Uterus (tissue), 4 donors: ENCODE measurements around the gene ZNF462. TPM values are rescaled to one million over a fixed set of nuclear protein-coding genes. Genes with fewer than 3 reads are reported as not detected.

ENCODE experiments used
- DNase-seq, 2 donors: peaks; one replicate each; pipeline ENCODE4 v3.0.0-alpha.2; 2019 to 2020
- H3K27ac ChIP-seq, 2 donors: fragments of 200-600 bp; sonication (generic); 1 replicate in 1 of 2; 2 replicates in 1 of 2; pipeline ENCODE4 v1.5.1; 2016 to 2018
- H3K27me3 ChIP-seq, 2 donors: fragments of 200-600 bp; sonication (generic); one replicate each; pipeline ENCODE4 v1.5.1; 2018 to 2019; ENCODE audit warnings: control low read depth in 1 of 2
- H3K36me3 ChIP-seq, 2 donors: fragments of 200-600 bp; sonication (generic); one replicate each; pipeline ENCODE4 v1.5.1; 2019; ENCODE audit warnings: control low read depth in 1 of 2
- H3K4me1 ChIP-seq, 2 donors: fragments of 200-600 bp; sonication (generic); one replicate each; pipeline ENCODE4 v1.5.1; 2018 to 2019; ENCODE audit warnings: control low read depth in 1 of 2
- H3K4me3 ChIP-seq, 2 donors: fragments of 200-600 bp; sonication (generic); 1 replicate in 1 of 2; 2 replicates in 1 of 2; pipeline ENCODE4 v1.5.1; 2018 to 2019; ENCODE audit warnings: mild to moderate bottlenecking in 1 of 2
- H3K9me3 ChIP-seq, 2 donors: fragments of 200-600 bp; sonication (generic); one replicate each; pipeline ENCODE4 v1.5.1; 2019; ENCODE audit warnings: control low read depth in 1 of 2
- CTCF ChIP-seq, 4 experiments: fragments of 200-600 bp in 2 of 4; fragments of 450-650 bp in 2 of 4; sonication (generic) in 2 of 4; IDR thresholded peaks; one replicate each; pipeline ENCODE4 v1.5.1; 2016 to 2019; ENCODE audit warnings: antibody characterized with exemption in 4 of 4, mild to moderate bottlenecking in 2 of 4, moderate library complexity in 1 of 4
- POLR2A ChIP-seq, 2 donors: fragments of 450-650 bp; IDR thresholded peaks; one replicate each; pipeline ENCODE4 v1.6.1; 2016; ENCODE audit warnings: antibody characterized with exemption in 2 of 2, mild to moderate bottlenecking in 1 of 2, moderate library complexity in 1 of 2
- intact Hi-C: fragments of 100-400 bp; cut with DNase I; formaldehyde crosslinking; loops from one replicate; pipeline ENCODE4 v1.15.1; 2023; ENCODE audit warnings: low total_unique reads
- total RNA-seq, 4 donors: library from RNA; depleted of rRNA in 3 of 4; stranded (reverse); fragments of >200 nt in 3 of 4; gene quantifications; one replicate each; pipeline versions ENCODE4 v1.1.0 to v1.2.4, GENCODE V29; 2014 to 2023
- donor health status: DM: yes; HTN: yes; CAD: no.

ZNF462 gene
- total RNA-seq, 4 donors from 2014 or later: 18.2 to 136 (median 60.1) TPM

GRCh38 chr9:106864373-106865143, 1.6 kb downstream of the ZNF462 start:
- Histone ChIP-seq H3K27ac (peak overlapping the region; percentile 91 to 94), H3K4me1 (peaks cover 4 to 10% of the 10 kb centered on the region in 2 donors), H3K36me3 (no peaks in the 10 kb centered on the region), H3K4me3 (peak overlapping the region; percentile 80), H3K27me3 (no peaks in the 10 kb centered on the region), H3K9me3 (no peaks in the 10 kb centered on the region)
- intact Hi-C loops: no loop called here
- peak; percentile 27 to 38 for DNase-seq
- no peak for TF ChIP-seq POLR2A (IDR thresholded peaks at IDR 0.05)
- no peak for TF ChIP-seq CTCF (IDR thresholded peaks at IDR 0.05)

GRCh38 chr9:106866243-106866642, 3.3 kb downstream of the ZNF462 start:
- intact Hi-C loops: no loop called here

GRCh38 chr9:106867286-106867685, 4.3 kb downstream of the ZNF462 start:
- no peak for DNase-seq
- intact Hi-C loops: no loop called here
- Histone ChIP-seq H3K4me1 (peaks cover 4 to 22% of the 10 kb centered on the region in 2 donors), H3K9me3 (no peaks in the 10 kb centered on the region), H3K27me3 (no peaks in the 10 kb centered on the region), H3K36me3 (no peaks in the 10 kb centered on the region), H3K4me3 (no peak overlapping the region), H3K27ac (peak overlapping the region; percentile 72 to 91)
- TF ChIP-seq POLR2A (IDR thresholded peaks at IDR 0.05) (no peak), CTCF (IDR thresholded peaks at IDR 0.05) (no peak)

More at GRCh38 chr9:106866243-106866642, 3.3 kb downstream of the ZNF462 start:
- peak overlapping the region in 1 of 2 donors; percentile 91 for H3K27ac ChIP-seq
- no peaks in the 10 kb centered on the region for H3K36me3 ChIP-seq
- H3K27me3 ChIP-seq: no peaks in the 10 kb centered on the region
- no peak overlapping the region for H3K4me3 ChIP-seq
- no peak for DNase-seq
- no peaks in the 10 kb centered on the region for H3K9me3 ChIP-seq
- peaks cover 4 to 22% of the 10 kb centered on the region in 2 donors for H3K4me1 ChIP-seq
- no peak for TF ChIP-seq CTCF (IDR thresholded peaks at IDR 0.05)
- no peak for TF ChIP-seq POLR2A (IDR thresholded peaks at IDR 0.05)

GRCh38 chr9:106868087-106868486, 5.1 kb downstream of the ZNF462 start:
- H3K4me3 ChIP-seq: no peak overlapping the region
- peaks cover 4 to 22% of the 10 kb centered on the region in 2 donors for H3K4me1 ChIP-seq
- H3K27me3 ChIP-seq: no peaks in the 10 kb centered on the region
- DNase-seq: no peak
- TF ChIP-seq CTCF (IDR thresholded peaks at IDR 0.05) (no peak), POLR2A (IDR thresholded peaks at IDR 0.05) (no peak)
- intact Hi-C loops: no loop called here
- no peaks in the 10 kb centered on the region for H3K36me3 ChIP-seq
- H3K9me3 ChIP-seq: no peaks in the 10 kb centered on the region
- peak overlapping the region; percentile 72 to 91 for H3K27ac ChIP-seq

GRCh38 chr9:106868565-106868964, 5.6 kb downstream of the ZNF462 start:
- TF ChIP-seq CTCF (IDR thresholded peaks at IDR 0.05) (no peak), POLR2A (IDR thresholded peaks at IDR 0.05) (no peak)
- Histone ChIP-seq H3K27ac (peak overlapping the region; percentile 72 to 91), H3K36me3 (no peaks in the 10 kb centered on the region), H3K4me1 (peaks cover 4 to 22% of the 10 kb centered on the region in 2 donors), H3K4me3 (no peak overlapping the region), H3K9me3 (no peaks in the 10 kb centered on the region), H3K27me3 (no peaks in the 10 kb centered on the region)
- intact Hi-C loops: no loop called here
- DNase-seq: peak; percentile 32 to 50
